ENCODE data around the gene NPY.

DNA sequence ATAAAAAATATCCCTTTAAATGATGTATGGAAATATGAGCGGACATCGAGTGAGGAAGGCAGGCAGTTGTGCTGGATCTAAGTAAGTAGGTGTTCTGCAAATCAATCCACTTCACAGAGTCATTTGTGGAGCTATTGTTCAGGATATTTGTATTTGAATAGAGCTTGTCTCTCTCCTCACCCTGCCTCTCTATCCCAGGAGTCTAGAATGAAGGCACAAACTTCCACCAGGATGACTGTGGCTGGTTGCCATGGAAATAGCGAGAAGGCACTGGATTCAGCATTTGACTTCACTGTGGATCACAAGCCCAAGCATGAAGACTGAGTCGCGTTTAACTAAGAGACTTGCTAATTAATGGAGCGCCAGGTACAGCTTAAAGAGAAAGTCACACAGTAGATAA is 53.2 kb downstream of the NPY start:
- TF ChIP-seq, protein P1, sequence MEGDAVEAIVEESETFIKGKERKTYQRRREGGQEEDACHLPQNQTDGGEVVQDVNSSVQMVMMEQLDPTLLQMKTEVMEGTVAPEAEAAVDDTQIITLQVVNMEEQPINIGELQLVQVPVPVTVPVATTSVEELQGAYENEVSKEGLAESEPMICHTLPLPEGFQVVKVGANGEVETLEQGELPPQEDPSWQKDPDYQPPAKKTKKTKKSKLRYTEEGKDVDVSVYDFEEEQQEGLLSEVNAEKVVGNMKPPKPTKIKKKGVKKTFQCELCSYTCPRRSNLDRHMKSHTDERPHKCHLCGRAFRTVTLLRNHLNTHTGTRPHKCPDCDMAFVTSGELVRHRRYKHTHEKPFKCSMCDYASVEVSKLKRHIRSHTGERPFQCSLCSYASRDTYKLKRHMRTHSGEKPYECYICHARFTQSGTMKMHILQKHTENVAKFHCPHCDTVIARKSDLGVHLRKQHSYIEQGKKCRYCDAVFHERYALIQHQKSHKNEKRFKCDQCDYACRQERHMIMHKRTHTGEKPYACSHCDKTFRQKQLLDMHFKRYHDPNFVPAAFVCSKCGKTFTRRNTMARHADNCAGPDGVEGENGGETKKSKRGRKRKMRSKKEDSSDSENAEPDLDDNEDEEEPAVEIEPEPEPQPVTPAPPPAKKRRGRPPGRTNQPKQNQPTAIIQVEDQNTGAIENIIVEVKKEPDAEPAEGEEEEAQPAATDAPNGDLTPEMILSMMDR (IDR thresholded peaks at IDR 0.05; ENCODE audit: low read depth, low read length, missing input control): no peak
- TF ChIP-seq JUND (IDR thresholded peaks at IDR 0.05): no peak
- TF ChIP-seq TAF1 (conservative IDR thresholded peaks at IDR 0.05): no peak
- TF ChIP-seq, protein P2, sequence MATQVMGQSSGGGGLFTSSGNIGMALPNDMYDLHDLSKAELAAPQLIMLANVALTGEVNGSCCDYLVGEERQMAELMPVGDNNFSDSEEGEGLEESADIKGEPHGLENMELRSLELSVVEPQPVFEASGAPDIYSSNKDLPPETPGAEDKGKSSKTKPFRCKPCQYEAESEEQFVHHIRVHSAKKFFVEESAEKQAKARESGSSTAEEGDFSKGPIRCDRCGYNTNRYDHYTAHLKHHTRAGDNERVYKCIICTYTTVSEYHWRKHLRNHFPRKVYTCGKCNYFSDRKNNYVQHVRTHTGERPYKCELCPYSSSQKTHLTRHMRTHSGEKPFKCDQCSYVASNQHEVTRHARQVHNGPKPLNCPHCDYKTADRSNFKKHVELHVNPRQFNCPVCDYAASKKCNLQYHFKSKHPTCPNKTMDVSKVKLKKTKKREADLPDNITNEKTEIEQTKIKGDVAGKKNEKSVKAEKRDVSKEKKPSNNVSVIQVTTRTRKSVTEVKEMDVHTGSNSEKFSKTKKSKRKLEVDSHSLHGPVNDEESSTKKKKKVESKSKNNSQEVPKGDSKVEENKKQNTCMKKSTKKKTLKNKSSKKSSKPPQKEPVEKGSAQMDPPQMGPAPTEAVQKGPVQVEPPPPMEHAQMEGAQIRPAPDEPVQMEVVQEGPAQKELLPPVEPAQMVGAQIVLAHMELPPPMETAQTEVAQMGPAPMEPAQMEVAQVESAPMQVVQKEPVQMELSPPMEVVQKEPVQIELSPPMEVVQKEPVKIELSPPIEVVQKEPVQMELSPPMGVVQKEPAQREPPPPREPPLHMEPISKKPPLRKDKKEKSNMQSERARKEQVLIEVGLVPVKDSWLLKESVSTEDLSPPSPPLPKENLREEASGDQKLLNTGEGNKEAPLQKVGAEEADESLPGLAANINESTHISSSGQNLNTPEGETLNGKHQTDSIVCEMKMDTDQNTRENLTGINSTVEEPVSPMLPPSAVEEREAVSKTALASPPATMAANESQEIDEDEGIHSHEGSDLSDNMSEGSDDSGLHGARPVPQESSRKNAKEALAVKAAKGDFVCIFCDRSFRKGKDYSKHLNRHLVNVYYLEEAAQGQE (IDR thresholded peaks at IDR 0.05): no peak
- TF ChIP-seq YY1 (IDR thresholded peaks at IDR 0.05): no peak
- TF ChIP-seq GABPA (IDR thresholded peaks at IDR 0.05 in 1 of 2, conservative IDR thresholded peaks at IDR 0.05 in 1 of 2): no peak
- no peak for TF ChIP-seq RAD21 (IDR thresholded peaks at IDR 0.05)
- TF ChIP-seq, protein P3, sequence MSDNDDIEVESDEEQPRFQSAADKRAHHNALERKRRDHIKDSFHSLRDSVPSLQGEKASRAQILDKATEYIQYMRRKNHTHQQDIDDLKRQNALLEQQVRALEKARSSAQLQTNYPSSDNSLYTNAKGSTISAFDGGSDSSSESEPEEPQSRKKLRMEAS (IDR thresholded peaks at IDR 0.05): no peak
- TF ChIP-seq SP1 (IDR thresholded peaks at IDR 0.05): no peak
- TF ChIP-seq HNF4G (IDR thresholded peaks at IDR 0.05): no peak
- TF ChIP-seq, protein P4, sequence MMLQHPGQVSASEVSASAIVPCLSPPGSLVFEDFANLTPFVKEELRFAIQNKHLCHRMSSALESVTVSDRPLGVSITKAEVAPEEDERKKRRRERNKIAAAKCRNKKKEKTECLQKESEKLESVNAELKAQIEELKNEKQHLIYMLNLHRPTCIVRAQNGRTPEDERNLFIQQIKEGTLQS (IDR thresholded peaks at IDR 0.05): no peak
- TF ChIP-seq EGR1 (IDR thresholded peaks at IDR 0.05; ENCODE audit: low read depth in 2 of 2): no peak
- no peak for TF ChIP-seq NR2F2 (IDR thresholded peaks at IDR 0.05)
- no peak for TF ChIP-seq FOXA1 (IDR thresholded peaks at IDR 0.05)

All from liver (tissue), 3 donors.